GM21786 (cell line): ENCODE data around the gene KCNJ2.

ENCODE experiments used
- ATAC-seq: cut with Tn5 transposase; IDR thresholded peaks from one replicate; pipeline ENCODE4 v1.9.1; 2021; ENCODE audit not compliant: unreplicated experiment

KCNJ2 gene

DNA sequence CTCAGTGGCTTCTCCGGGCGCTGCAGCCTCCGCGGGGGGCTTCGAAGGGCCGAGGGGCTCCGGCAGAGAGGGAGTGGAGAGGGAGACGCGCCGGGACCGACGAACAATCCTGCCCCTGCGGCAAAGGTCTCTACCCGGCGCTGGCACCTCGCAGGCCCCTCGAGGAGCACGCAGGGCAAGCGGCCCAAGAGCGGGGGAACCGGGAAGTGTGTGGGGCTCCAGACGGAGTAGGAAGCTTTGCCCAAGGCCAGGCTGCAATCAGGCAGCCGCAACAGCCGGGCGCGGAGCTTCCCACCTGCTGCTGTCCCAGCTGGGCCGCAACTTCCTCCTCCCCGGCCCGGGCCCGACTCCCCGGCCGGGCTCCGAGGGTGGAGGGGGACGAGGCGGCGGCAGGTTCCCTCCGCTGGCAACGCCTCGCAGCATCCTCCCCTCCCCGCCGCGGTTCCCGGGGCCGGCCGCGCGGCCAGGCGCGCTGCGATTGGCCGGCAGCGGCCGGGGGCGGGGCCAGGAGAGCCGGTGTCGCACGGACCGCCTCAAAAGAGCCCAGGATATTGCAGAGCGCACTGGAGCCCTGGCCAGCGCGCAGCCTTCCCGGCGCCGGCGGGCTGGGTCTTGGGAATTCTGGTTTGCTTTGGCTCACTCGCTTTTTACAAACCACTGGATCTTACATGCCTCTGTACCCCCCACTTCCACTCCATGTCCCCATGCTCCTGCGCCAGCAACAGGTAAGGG is at the start of gene KCNJ2:
KCNJ2 (plus strand) TSS at position 556 of the 732 bp plus-strand sequence. CDS start 5,508 bp downstream, outside the sequence.
- ATAC-seq = peak; percentile 82

DNA sequence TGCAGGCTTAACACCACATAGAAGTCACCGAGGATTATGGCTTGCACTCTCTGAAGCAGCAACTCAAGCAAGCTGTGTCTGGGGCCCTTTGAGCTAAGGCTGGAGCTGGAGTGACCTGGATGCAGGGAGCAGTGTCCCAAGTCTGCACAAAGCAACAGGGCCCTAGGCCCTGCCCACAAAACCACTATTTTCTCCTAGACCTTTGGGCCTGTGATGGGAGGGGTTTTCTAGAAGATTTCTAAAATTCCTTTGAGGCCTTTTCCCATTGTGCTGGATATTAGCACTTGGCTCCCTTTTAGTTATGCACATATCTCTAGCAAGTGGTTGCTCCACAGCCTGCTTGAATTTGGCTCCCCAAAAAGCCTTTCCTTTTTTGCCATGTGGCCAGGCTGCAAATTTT is 49.8 kb upstream of the KCNJ2 start:
- no peak for ATAC-seq

DNA sequence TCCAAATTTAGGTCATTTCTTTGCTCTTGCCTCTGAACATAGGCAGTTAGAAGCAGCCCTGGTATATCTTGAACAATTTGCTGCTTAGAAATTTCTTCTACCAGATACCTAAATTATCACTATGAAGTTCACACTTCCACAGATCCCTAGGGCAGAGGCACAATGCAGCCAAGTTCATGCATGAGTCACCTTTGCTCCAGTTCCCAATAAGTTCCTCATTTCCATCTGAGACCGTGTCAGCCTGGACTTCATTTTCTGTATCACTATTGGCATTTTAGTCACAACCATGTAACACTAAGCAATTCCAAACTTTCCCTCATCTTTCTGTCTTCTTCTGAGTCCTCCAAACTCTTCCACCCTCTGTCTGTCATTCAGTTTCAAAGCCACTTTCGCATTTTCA is 49.3 kb upstream of the KCNJ2 start:
- no peak for ATAC-seq

DNA sequence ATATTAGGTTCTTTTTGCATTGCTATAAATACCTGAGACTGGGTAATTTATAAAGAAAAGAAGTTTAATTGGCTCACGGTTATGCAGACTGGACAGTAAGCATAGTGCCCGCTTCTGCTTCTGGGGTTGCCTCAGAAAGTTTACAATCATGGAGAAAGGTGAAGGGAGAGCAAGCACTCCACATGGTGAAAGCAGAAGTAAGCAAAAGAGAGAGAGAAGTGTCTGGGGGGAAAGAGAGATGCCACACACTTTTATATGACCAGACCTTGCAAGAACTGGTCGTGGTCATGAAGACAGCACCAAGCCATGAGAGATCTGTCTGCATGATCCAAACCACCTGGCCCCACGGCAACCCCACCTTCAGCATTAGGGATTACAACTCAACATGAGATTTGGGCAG is 48.9 kb upstream of the KCNJ2 start:
- ATAC-seq = no peak

DNA sequence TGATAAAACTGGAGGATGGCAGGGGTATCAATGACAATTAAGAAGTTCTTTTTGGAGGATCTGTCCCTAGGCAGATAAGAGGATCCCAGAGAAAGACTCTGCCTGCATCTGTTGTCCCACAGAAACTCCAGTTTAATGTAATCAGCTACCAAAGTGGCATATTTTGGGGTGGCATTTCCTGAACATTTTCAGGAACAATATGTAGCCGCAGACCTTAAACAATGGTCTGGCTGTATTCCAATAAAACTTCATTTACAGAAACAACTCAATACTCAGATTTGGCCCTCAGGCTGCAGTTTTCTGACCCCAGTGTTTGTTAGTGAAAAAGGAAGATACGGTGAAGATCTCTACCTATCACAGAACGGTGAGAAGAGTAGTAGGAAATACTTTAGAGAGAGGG is 48.2 kb upstream of the KCNJ2 start:
- ATAC-seq = no peak

DNA sequence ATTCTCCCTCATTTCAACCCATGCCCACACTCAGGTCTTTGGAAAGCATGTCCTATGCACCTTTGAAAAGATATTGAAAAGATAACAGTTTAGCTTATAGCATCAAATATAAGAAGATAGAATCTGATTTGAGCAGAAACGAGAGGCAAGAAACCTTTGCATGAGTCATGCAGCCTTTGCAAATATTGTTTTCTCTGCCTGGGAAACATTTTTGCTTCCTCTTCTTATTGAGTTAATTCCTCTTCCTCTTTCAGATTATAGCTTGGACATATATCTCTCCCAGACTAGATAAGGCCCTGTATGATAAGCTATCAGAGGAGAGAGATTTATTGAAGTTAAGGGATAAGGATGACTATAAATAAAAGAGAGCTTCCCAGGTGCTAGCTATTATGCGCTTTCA is 46.1 kb upstream of the KCNJ2 start:
- ATAC-seq = no peak

DNA sequence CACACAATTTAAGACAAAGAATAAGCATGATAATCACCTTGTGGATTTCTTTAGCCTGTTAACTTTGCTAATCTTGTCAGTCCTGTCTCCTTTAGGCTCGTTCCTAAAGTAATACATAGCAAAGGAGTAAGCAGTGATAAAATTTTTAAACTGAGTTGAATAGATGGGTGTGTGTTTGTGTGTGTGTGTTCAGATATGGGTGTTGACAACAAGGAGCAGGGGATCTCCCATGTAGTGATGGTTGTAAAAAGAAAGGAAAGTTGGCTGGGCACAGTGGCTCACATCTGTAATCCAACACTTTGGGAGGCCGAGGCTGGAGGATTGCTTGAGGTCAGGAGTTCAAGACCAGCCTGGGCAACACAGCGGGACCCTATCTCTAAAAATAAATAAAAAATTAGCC is 44.6 kb upstream of the KCNJ2 start:
- ATAC-seq = no peak

DNA sequence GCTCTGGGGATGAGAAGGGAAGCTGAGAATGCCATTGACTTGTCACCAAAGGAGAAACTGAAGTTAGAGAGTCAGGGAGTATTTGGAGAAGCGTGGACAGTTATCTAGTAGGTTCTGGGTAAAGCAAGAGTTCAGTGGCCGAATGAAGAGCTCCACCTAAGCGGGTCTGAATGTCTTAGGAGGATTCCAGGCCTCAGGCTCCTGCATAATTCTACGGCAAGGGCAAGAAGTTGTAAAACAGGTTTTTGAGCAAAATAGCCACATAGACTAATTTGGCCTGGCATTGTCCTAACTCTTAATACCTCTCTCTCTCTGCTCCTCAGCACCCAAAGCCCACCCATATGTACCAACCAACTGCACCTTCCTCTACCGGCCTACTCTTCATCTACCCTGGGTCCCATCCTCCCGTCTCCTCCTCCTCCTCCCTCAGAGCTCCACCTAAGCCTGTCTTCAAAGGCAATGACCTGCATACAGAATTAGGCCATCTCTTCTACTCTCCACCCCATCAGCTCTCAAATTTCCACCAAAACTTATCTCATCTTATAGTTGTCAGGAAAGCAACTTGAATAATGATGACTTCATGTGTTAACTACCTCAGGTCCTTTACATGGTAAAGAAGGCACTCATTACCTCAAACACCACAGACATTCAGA is 42.0 kb upstream of the KCNJ2 start:
- no peak for ATAC-seq

DNA sequence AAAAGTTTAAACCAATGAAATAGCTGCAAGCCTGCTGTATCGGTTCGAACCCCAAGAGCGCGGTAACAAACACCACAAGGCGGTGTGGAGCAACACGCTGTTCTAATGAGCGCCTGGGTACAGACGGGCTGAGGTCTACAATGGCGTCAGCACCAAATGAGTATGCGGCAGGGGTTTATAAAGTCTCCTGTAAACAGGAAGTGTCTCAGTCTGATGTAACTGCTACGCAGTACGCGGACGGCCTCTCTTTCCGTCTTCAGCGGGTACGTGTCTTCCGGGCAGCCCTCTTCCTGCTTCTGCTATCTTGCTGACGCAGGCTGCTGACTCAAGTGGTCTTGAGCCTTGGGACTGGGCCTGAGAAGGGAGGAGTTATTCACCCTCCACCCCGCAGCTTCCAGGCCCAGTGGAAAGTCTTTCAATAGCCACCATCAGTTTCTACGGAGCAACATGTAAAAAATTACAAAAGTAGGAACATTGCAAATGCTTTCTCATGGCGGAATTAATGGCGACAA is 40.5 kb upstream of the KCNJ2 start:
- no peak for ATAC-seq

DNA sequence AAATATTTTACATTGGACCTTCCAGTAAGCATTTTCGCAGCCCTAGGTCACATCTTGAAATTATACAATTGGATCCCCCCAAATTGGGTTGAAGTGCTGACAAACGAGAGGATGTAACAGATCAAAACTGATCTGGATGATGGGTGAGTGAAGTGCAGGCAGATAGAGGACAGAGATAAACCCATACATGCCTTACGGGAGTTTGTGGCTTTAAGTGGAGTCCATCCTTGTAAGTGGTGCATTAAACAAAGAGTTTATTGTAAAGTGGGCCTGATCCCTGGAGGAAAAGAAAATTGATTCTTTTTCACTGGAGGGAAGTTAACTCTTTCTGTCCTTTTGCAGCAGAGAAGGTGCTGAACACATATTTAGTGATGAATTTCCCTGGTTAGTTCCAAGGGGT is 39.0 kb upstream of the KCNJ2 start:
- ATAC-seq = no peak

DNA sequence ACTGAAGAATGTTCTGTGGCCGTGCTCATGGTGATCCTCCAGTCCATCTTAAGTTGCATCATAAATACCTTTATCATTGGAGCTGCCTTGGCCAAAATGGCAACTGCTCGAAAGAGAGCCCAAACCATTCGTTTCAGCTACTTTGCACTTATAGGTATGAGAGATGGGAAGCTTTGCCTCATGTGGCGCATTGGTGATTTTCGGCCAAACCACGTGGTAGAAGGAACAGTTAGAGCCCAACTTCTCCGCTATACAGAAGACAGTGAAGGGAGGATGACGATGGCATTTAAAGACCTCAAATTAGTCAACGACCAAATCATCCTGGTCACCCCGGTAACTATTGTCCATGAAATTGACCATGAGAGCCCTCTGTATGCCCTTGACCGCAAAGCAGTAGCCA is 36.8 kb upstream of the KCNJ2 start:
- no peak for ATAC-seq

DNA sequence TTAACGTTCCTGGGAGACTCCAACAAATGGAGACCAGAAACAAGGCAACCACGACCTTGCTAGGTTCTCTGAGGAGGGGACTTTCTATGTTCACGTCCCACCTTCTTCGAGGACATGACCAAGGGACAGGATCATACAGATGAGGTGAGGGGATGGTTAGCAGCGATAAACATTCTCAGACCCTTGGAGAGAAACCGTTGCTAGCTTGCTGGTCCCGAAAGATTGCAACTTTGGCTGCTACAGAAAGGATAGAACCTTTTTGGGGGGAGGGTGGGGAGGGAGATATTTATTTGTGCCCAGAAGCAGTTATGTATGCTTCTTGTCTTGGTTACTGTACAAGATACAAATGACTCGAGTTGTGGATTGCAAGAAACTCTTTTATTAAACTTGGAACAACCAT is 35.3 kb upstream of the KCNJ2 start:
- ATAC-seq = no peak

DNA sequence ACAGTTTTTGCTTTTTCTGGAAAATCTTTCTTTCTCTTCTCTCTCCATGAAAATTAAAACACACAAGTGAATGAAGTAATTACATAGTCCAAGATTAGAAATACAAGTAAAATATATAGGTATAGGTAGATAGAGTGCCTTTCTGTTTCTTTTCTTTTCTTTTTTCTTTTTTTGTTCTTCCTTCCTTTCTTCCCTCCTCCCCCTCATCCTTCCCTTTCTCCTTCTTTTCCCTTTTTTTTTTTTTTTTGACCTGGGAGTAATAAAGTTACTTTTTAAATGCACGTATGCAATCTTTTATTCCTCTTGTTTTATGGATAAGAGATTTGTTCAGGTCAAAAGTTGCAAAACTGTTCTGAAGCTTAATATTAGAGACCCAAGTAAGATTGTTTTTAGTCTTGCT is 34.6 kb upstream of the KCNJ2 start:
- no peak for ATAC-seq

DNA sequence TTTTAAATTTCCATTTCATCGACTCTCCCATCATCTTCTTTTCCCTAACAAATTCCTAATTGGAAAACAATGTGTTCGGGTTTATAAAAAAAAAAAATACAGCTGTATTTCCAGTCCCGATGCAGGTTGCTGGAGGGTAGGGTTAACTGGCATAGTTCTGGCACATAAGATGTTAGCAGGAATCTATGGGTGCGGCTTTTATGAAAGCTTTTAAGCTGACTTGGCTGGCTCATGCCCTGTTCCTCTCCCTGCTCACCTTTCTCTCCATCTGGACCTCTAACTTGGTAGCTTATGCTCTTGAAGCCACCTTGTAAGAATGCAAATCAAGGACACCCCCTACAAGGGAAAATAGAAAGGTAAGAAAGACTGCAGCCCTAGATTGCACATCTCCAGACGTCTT is 33.2 kb upstream of the KCNJ2 start:
- ATAC-seq = no peak

DNA sequence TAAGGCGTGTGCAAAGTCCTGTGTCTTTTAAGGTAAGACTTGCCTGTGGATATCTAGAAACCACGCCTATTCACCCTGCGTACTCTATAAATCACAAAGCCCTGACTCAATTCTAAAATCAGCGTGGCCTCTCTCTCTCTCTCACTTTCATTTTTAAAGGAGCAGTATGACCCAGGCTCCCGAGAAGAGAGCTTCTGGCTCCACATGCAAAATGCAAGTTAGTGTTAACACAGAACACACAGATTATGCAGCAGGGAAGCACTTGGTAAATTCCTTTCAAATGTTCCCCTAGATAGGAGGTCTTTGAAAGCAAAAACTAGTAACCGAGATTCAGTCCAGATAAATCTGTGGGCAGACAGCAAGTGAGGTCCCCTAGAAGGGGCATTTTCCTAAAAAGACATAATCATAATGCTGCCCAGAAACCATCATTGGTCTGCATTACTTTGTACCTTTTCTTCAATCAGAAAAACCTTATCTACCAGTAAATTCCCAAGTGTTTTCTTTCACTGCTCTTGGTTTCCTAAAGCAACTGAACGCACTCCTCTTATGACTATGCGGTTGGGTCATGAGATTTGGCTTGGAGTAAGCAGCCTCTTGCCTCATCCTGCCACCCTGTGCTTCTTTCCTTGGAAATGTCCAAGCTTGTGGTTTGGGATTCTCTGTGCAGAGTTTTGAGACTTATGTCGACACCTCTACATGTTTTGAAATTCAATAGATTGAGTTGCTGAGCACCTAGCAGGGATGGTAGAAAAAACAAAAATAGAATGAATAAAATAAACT is 31.7 kb upstream of the KCNJ2 start:
- ATAC-seq = peak; percentile 99

DNA sequence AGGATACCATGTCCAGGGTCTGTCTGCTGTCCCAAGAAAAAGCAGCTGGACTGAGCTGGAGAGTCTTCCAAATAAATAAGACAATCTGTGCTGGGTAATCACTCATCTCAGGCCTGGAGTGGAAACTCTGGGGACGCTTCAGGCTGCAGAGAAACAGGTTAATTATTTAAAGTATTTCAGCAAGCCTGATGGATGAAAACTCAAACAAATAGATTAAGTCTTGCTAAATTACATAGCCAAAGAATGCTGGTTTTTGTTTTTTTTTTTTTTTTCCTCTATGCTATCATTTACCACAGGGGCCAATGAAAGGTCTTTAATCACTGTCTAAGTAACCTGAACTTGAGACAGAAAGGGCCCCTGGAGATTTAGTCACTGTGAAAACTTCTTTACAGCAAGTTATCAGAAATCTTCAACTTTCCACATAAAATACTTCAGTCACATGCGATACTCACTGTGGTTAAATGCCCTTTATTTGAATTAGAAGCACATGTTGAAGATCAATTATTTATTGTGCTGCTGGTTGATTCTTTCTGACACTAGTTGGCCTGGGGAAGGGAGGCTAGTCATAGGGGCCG is 31.0 kb upstream of the KCNJ2 start:
- ATAC-seq = no peak

DNA sequence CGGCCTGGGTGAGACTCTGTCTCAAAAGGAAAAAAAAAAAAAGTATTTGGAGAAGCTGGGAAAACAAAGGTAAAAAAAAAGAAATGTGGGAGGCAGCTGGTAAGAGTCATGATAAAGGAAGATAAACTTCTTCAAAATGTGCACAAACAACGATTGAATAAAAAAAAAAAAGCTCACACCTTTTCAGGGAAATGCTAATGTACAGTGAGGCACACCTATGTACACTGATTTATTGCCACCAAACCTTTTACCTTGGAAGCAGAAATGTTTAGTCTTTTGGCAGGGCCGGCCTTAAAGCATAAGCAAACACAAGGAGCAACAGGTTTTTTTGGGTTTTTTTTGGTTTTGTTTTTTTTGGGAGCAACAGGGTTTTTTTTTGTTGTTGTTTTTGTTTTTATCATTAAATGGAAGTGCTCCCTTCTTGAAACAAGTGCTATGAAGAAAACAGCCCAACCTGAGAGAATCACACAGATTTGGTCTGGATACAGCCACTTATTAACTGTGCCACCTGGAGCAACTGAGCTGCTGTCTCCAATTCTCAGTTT is 29.8 kb upstream of the KCNJ2 start:
- no peak for ATAC-seq

DNA sequence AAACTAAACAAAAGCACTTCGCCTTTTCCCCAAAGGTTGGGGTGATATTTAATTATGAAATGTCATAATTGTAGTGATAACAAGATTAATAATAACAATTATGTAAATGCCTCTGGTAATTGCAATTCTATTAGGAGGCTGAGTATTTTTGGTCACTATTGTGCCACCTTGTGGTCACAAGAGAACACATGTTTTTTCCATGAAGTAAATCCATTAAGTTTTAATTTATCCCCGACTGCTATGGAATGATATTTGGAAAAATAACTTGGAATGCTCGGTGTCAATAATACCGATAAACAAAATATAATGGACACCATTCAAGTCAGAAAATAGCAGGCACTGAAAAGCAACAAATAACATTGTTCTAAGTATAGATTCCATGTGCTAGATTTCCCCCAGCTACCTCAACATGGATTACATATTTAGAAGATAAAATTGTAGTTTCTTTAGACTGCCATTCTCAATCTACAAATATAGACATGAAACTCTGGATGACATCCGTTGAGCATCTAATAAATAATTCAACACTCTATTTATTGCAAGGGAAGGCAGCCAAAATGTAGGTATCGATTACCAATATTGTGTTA is 25.0 kb upstream of the KCNJ2 start:
- ATAC-seq = no peak

DNA sequence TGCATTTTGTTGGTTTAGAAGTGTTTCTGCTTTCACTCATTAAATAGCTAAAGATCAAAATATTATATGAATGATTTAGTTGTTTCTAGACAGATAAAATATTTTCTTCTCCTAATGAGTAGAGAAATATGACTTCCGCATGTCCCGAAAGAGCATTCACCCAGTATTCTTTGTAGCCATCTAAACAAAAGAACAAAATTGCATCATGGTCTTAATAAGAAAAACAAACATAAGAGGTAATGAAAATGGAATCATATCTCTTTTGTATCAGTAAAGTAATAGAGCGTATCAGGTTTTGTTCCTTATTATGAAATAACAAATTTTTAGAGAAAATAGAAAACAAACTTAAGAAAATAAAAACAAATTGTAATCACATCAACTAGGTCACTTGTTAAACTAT is 16.1 kb upstream of the KCNJ2 start:
- no peak for ATAC-seq

DNA sequence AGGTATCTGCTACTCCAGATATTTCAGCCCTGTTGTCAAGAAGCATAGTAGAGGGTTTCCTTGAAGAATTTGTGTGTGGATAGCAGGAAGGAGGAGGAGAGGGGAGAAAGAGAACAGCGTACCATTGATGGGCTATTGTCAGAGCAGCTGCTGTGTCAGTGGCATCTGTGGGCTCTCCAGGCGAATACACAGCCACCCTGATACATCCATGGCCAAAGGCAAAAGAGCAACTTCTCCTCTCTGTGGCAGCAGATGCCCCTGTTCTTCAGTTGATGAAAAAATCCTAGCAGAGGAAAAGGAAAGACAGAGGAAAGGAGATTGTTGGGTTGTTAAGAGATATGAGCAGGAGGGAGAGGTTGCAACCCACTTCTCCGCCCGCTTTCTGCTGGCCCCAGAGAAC is 12.2 kb upstream of the KCNJ2 start:
- no peak for ATAC-seq

DNA sequence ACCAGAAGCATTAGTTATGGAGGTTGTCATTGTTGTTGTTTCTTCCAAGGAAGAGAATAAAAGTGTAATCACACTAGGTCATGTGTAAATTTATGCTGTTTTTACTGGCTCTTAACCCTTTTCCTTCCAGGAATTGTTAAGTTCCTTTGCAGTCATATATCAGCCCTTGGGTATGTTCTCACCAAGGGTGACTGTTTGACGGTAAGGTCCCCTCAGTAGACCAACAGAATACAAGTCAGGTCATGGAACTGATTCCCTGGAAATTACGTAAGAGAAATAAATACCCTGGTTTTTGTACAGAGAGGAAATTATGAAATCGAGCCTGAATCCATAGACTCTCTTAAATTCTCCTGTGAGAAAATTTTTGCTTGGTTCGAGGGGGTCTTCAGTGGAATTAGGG is 11.2 kb upstream of the KCNJ2 start:
- ATAC-seq = no peak
